ENCODE measurements around the gene TPGS1.

- TF ChIP-seq CTCF (IDR thresholded peaks at IDR 0.05) (no peak), POLR2A (IDR thresholded peaks at IDR 0.05) (no peak)
Measured at GRCh38 chr19:548886-549830, 41.9 kb downstream of the TPGS1 start.
